ENCODE results near the gene PLCB4. TPM values are rescaled to one million over a fixed set of nuclear protein-coding genes. Genes with fewer than 3 reads are reported as not detected.

Gene PLCB4
- polyA plus RNA-seq, 1 donor = 14.6 TPM

DNA sequence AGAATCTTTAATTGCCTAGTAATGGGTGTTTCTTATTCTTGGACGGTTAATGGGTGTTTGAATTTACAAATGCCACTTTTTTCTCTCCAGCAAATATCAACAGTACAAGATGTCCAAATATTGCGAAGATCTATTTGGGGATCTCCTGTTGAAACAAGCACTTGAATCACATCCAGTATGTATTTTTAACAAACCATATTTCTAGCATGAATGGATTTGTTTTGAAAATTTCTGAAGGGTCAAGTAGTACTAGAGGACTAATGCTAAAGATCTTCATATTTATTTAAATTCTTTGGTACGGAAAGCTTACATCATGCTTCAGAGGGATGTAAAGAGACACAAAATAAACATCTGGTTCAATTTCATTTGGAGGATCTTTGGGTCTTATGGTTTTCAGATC is 321.6 kb downstream of the PLCB4 start:
- Histone ChIP-seq H3K27me3 (ENCODE audit: control insufficient read depth, insufficient read depth, low read length) (no peaks in the 10 kb centered on the region), H3K9me3 (ENCODE audit: control insufficient read depth, low read depth, low read length) (peaks cover 8% of the 10 kb centered on the region), H3K27ac (ENCODE audit: low read length) (no peak overlapping the region), H3K4me1 (ENCODE audit: control insufficient read depth, insufficient read depth, low read length) (peaks cover 34% of the 10 kb centered on the region), H3K4me3 (ENCODE audit: low read length) (no peak overlapping the region), H3K36me3 (ENCODE audit: control insufficient read depth, insufficient read depth, low read length) (peaks cover 2% of the 10 kb centered on the region)
- 100% methylated on average over 1 of the region's 3 CpGs for WGBS (ENCODE audit: insufficient coverage, low lambda C conversion rate)
- DNase-seq = no peak

DNA sequence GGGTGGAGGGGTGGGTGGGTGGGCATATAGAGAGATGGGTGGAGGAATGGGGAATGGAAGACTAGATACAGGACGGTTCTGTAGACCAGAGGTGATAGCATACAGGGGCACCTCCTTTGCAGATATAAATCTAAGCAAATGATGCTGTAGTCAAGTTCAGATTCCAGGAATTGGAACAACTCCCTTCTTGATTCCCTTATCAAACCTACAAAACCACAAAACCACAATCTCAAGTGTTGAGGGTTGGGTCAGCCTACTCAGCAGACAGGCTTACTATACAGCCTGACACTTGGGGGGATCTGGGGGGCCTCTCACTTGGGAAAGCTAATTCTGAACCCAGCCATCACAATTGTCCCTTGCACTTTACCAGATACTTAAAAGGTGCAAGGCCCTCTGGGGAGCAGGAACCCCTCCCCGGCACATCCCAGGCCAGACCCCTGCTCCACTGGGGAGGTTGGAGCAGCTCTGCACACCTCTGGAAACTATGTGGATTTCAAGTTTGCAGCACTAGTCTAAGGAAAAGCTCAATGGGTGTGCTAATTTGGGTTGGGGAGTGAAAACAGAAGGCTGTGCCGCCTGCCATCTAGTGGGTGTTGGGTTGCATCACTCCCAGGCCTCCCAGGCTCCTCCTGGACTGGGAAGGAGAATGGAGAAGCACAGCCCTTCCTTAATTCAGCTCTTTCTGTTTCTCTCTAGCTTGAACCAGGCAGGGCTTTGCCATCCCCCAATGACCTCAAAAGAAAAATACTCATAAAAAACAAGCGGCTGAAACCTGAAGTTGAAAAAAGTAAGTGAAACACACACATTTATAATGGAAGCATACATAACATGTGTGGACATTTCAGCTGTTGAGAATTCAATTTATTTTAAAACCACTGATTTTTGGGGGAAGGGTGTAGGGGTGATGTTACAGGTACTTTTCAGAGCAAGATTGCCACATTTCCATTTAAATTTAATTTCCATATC is 324.3 kb downstream of the PLCB4 start:
- no peaks in the 10 kb centered on the region for H3K9me3 ChIP-seq (ENCODE audit: control insufficient read depth, low read depth, low read length)
- no peaks in the 10 kb centered on the region for H3K27me3 ChIP-seq (ENCODE audit: control insufficient read depth, insufficient read depth, low read length)
- H3K4me3 ChIP-seq (ENCODE audit: low read length) = no peak overlapping the region
- 14% methylated on average over 1 of the region's 4 CpGs for WGBS (ENCODE audit: insufficient coverage, low lambda C conversion rate)
- peaks cover 34% of the 10 kb centered on the region for H3K4me1 ChIP-seq (ENCODE audit: control insufficient read depth, insufficient read depth, low read length)
- peak; percentile 13 to 51 for DNase-seq
- no peak overlapping the region for H3K27ac ChIP-seq (ENCODE audit: low read length)
- peaks cover 5% of the 10 kb centered on the region for H3K36me3 ChIP-seq (ENCODE audit: control insufficient read depth, insufficient read depth, low read length)

DNA sequence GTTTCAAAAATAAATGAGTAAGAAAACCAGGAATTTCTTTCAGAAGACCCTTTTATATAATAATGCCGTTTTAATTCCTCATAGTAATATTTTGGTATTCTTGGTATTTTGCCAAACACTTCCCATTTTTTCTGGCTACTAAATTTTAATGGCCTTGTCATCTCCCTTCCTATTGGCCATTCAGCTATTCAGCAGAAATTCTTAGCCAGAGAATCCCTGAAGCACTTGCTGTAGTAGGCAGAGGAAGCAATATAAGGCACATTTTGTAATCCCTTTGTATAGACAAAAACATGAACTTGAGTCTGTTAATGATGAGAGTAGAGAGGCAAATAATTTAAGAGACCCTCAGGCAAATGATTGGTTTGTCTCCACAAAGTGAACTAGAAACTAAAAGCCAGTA is 327.1 kb downstream of the PLCB4 start:
- H3K27ac ChIP-seq (ENCODE audit: low read length) = no peak overlapping the region
- no peaks in the 10 kb centered on the region for H3K9me3 ChIP-seq (ENCODE audit: control insufficient read depth, low read depth, low read length)
- H3K27me3 ChIP-seq (ENCODE audit: control insufficient read depth, insufficient read depth, low read length) = no peaks in the 10 kb centered on the region
- H3K4me3 ChIP-seq (ENCODE audit: low read length) = no peak overlapping the region
- H3K4me1 ChIP-seq (ENCODE audit: control insufficient read depth, insufficient read depth, low read length) = peaks cover 15% of the 10 kb centered on the region
- DNase-seq = no peak
- 100% methylated on average over 1 of the region's 1 CpG for WGBS (ENCODE audit: insufficient coverage, low lambda C conversion rate)
- peaks cover 5% of the 10 kb centered on the region for H3K36me3 ChIP-seq (ENCODE audit: control insufficient read depth, insufficient read depth, low read length)

DNA sequence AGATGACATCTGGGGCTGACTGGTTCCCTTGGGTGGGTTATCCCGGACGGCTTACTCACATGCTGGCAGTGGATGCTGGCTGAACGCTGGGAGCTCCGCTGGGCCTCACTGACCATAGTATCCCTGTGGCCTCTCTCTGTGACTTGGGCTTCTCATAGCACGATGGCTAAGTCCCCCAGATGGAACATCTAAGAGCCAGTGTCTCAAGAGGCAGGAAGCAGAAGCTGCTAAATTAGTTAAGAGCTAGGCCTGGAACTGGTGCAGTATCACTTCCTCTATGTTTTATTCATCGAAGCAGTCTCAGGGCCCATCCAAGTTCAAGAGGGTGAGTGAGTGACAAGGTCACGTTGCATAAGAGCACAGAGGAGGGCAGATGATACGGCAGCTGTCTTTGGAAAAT is 329.0 kb downstream of the PLCB4 start:
- Histone ChIP-seq H3K27me3 (ENCODE audit: control insufficient read depth, insufficient read depth, low read length) (no peaks in the 10 kb centered on the region), H3K9me3 (ENCODE audit: control insufficient read depth, low read depth, low read length) (no peaks in the 10 kb centered on the region), H3K27ac (ENCODE audit: low read length) (no peak overlapping the region), H3K4me3 (ENCODE audit: low read length) (no peak overlapping the region), H3K4me1 (ENCODE audit: control insufficient read depth, insufficient read depth, low read length) (peaks cover 3% of the 10 kb centered on the region), H3K36me3 (ENCODE audit: control insufficient read depth, insufficient read depth, low read length) (peaks cover 19% of the 10 kb centered on the region)
- WGBS (ENCODE audit: insufficient coverage, low lambda C conversion rate) = 80% methylated on average over 2 of the region's 8 CpGs
- DNase-seq = no peak

DNA sequence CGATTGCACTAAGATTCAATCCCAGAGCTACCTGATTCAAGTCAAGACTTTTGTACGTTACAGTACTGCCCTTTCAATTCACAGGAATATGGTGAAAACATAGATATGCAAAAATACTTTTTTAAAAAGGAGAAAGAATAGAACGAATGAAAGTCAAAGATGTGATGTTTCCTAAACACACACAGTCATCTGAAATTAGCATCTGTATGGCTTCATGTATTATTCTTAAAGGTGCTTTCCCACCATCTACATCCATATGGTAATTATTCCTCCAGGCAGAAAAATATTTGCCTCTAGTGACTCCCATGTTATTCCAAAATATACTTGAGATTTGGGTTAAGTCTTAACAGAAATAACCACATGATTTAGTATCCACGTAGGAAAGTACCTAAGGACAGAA is 330.0 kb downstream of the PLCB4 start:
- Histone ChIP-seq H3K4me1 (ENCODE audit: control insufficient read depth, insufficient read depth, low read length) (no peaks in the 10 kb centered on the region), H3K9me3 (ENCODE audit: control insufficient read depth, low read depth, low read length) (no peaks in the 10 kb centered on the region), H3K36me3 (ENCODE audit: control insufficient read depth, insufficient read depth, low read length) (peaks cover 19% of the 10 kb centered on the region), H3K27ac (ENCODE audit: low read length) (no peak overlapping the region), H3K27me3 (ENCODE audit: control insufficient read depth, insufficient read depth, low read length) (no peaks in the 10 kb centered on the region), H3K4me3 (ENCODE audit: low read length) (no peak overlapping the region)
- DNase-seq = no peak
- 100% methylated on average over 3 of the region's 4 CpGs for WGBS (ENCODE audit: insufficient coverage, low lambda C conversion rate)

DNA sequence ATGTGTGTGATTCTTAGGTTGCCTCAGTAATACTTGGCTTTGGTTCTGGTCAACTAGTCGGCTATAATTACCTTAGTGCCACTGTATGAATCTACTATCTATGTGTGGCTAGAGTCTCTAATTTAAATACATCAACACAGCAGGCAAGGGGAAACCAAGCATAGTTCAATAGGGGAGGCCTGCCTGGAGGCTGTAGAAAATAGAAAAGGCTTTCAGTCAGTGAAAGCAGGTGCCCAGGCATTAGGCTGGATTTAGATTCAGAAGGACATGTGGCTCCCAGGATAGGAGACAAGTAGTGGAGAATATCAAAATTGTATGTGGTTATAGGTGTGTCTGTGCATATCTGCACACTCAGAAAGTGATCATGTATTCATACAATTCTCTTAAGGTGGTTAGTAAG is 330.4 kb downstream of the PLCB4 start:
- WGBS (ENCODE audit: insufficient coverage, low lambda C conversion rate) = 80% methylated on average over 1 of the region's 1 CpG
- Histone ChIP-seq H3K27me3 (ENCODE audit: control insufficient read depth, insufficient read depth, low read length) (no peaks in the 10 kb centered on the region), H3K4me3 (ENCODE audit: low read length) (no peak overlapping the region), H3K36me3 (ENCODE audit: control insufficient read depth, insufficient read depth, low read length) (peaks cover 19% of the 10 kb centered on the region), H3K27ac (ENCODE audit: low read length) (no peak overlapping the region), H3K9me3 (ENCODE audit: control insufficient read depth, low read depth, low read length) (no peaks in the 10 kb centered on the region), H3K4me1 (ENCODE audit: control insufficient read depth, insufficient read depth, low read length) (no peaks in the 10 kb centered on the region)
- DNase-seq = no peak

DNA sequence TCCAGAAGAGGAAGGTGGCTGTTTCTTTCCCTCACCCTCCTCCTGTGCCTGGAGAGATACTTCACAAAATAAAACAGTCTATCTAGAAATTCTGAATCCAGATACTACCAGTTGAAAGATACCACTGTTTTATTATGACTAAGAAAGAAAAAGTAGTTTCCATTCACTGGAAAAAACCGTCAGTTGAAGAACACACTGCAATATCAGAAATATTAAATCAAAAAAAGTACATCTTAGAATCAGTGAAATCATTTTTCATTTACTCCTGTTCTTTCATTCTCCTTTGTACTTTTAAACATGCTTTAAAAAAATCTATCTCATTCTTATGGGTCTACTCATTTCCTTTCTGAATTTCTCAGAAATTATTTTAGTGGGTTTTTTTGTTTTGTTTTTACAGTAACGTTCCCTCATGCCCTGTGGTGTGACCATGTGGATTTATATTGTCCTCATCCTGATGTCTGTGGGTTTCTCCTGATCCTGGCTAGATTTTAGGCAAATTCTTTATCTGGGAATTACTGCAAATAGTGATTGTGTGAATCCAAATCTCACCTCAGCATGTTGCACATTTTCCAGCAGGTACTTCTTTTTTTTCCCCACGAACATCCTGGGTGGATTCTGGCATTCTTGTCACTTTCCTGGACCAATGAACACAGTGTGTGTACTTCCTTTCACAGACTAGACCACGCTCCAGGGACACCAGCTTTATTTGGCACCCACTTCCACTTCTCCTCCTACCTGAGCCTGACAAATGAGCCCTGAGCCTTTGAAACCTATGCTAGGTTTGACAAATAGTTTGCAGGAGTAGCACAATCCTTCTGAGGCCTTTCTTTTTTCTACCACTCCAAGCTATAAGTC is 331.5 kb downstream of the PLCB4 start:
- no peaks in the 10 kb centered on the region for H3K27me3 ChIP-seq (ENCODE audit: control insufficient read depth, insufficient read depth, low read length)

DNA sequence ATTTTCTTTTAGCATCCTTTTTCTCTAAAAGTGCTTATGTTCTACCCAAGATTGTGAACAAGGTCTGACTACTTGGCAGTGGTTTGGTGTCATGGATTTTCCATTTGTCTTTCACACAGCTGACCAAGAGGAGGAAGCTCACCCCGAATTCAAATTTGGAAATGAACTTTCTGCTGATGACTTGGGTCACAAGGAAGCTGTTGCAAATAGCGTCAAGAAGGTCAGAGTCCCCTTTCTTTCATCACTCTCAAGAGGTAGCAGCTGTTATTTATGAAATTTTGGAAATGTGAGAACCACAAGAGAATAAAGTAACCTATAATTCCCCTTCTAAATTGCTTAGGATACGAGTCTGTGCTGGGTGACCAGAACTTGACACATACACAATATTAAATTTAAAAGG is 332.5 kb downstream of the PLCB4 start:
- H3K27ac ChIP-seq (ENCODE audit: low read length) = no peak overlapping the region
- no peak overlapping the region for H3K4me3 ChIP-seq (ENCODE audit: low read length)
- H3K27me3 ChIP-seq (ENCODE audit: control insufficient read depth, insufficient read depth, low read length) = no peaks in the 10 kb centered on the region
- H3K4me1 ChIP-seq (ENCODE audit: control insufficient read depth, insufficient read depth, low read length) = no peaks in the 10 kb centered on the region
- no peaks in the 10 kb centered on the region for H3K9me3 ChIP-seq (ENCODE audit: control insufficient read depth, low read depth, low read length)
- H3K36me3 ChIP-seq (ENCODE audit: control insufficient read depth, insufficient read depth, low read length) = peaks cover 14% of the 10 kb centered on the region
- no peak for DNase-seq
- no CpG with 5 or more reads among the region's 3 CpGs for WGBS (ENCODE audit: insufficient coverage, low lambda C conversion rate)

More for the DNA sequence above, 331.5 kb downstream of the PLCB4 start:
- H3K4me1 ChIP-seq (ENCODE audit: control insufficient read depth, insufficient read depth, low read length) = no peaks in the 10 kb centered on the region
- no peak overlapping the region for H3K27ac ChIP-seq (ENCODE audit: low read length)
- WGBS (ENCODE audit: insufficient coverage, low lambda C conversion rate) = 100% methylated on average over 1 of the region's 4 CpGs
- H3K9me3 ChIP-seq (ENCODE audit: control insufficient read depth, low read depth, low read length) = no peaks in the 10 kb centered on the region
- no peak for DNase-seq
- peaks cover 17% of the 10 kb centered on the region for H3K36me3 ChIP-seq (ENCODE audit: control insufficient read depth, insufficient read depth, low read length)
- no peak overlapping the region for H3K4me3 ChIP-seq (ENCODE audit: low read length)

DNA sequence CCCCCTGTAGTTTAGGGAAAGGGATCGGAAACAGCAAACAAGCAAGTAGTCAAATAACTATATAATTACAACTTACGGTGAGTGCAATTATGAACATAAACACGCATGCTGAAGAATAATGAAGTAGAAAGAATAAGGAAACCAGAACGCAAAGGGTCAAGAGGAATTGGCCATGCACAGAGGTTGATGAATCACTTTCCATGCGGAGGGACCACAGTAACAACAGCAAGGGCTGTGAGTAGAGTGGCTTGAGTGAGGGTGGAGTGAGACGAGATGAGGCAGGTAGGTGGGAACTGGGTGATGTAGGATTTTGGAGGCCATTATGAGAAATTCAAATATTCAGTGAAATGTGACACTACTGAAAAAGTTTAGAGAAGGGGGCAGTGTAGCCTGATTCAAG is 333.3 kb downstream of the PLCB4 start:
- no peak for DNase-seq
- Histone ChIP-seq H3K27ac (ENCODE audit: low read length) (no peak overlapping the region), H3K36me3 (ENCODE audit: control insufficient read depth, insufficient read depth, low read length) (peaks cover 14% of the 10 kb centered on the region), H3K27me3 (ENCODE audit: control insufficient read depth, insufficient read depth, low read length) (no peaks in the 10 kb centered on the region), H3K4me3 (ENCODE audit: low read length) (no peak overlapping the region), H3K9me3 (ENCODE audit: control insufficient read depth, low read depth, low read length) (no peaks in the 10 kb centered on the region), H3K4me1 (ENCODE audit: control insufficient read depth, insufficient read depth, low read length) (no peaks in the 10 kb centered on the region)
- WGBS (ENCODE audit: insufficient coverage, low lambda C conversion rate) = 84% methylated on average over 5 of the region's 6 CpGs

DNA sequence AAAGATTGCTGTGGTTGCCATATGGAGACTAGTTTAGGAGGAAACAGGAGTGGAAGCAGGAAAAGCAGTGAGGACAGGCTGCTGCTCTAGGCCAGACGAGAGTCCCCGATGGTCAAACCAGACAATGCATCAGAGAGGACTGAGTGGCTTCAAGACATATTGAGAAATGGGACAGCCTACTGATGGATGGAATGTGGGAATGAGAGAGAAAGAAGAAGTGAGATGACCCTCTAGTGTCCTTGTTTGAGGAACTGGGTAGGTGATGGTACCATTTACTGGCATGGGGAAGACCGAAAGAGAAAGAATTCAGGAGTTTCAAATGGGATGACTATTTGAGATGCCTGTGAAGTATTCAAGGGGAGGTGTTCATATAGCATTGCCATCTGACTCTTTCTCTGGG is 333.7 kb downstream of the PLCB4 start:
- Histone ChIP-seq H3K27ac (ENCODE audit: low read length) (no peak overlapping the region), H3K4me1 (ENCODE audit: control insufficient read depth, insufficient read depth, low read length) (no peaks in the 10 kb centered on the region), H3K36me3 (ENCODE audit: control insufficient read depth, insufficient read depth, low read length) (peaks cover 14% of the 10 kb centered on the region), H3K27me3 (ENCODE audit: control insufficient read depth, insufficient read depth, low read length) (no peaks in the 10 kb centered on the region), H3K9me3 (ENCODE audit: control insufficient read depth, low read depth, low read length) (no peaks in the 10 kb centered on the region), H3K4me3 (ENCODE audit: low read length) (no peak overlapping the region)
- no CpG with 5 or more reads among the region's 3 CpGs for whole genome bisulfite sequencing (ENCODE audit: insufficient coverage, low lambda C conversion rate)
- no peak for DNase-seq

Measured in large intestine (tissue), 3 donors.